ENCODE measurements around the gene MCCC1. TPM values are rescaled to one million over a fixed set of nuclear protein-coding genes. Genes with fewer than 3 reads are reported as not detected.

The MCCC1 gene
- total and polyA plus RNA-seq, 2 of the 4 experiments (the other 2 are of a cell fraction), result 14.2 to 17.9 TPM

DNA sequence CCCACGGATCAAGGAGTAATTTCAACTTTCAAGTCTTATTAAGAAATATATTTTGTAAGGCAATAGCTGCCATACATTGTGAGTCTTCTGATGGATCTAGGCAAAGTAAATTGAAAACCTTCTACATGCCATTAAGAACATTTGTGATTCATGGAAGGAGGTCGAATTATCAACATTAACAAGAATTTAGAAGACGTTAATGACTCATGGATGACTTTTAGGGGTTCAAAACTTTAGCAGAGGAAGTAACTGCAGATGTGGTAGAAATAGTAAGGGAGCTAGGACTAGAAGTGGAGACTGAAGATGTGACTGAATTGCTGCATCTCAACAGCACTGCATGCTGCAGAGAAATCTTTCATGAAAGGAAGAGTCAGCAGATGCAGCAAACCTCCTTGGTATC lies 70.9 kb downstream of the MCCC1 start:
- Histone ChIP-seq H3K36me3 (ENCODE audit: control insufficient read depth, insufficient read depth, low read length) (peaks cover 12% of the 10 kb centered on the region), H3K18ac (ENCODE audit: low read depth, low read length) (no peak overlapping the region), H3K4me3 (ENCODE audit: insufficient read depth, low read depth, low read length) (no peak overlapping the region), H2BK20ac (ENCODE audit: low read depth, low read length) (no peak overlapping the region), H2BK120ac (ENCODE audit: low read depth, low read length) (no peak overlapping the region), H3K23ac (ENCODE audit: low read depth, low read length) (no peak overlapping the region), H2BK15ac (ENCODE audit: low read depth, low read length) (no peak overlapping the region), H3K14ac (replicated peaks; ENCODE audit: low read depth, low read length) (no peak overlapping the region), H4K8ac (ENCODE audit: low read depth in 2 of 2, low read length in 2 of 2) (no peak overlapping the region), H4K91ac (ENCODE audit: insufficient read depth, low read depth, low read length) (no peak overlapping the region), H3K9me1 (ENCODE audit: insufficient read depth, low read length) (0 out of 2 replicates have a peak, but pooled peaks cover 3% of the 10 kb centered on the region), H3K4ac (ENCODE audit: low read depth, low read length) (no peak overlapping the region), H3K27me3 (ENCODE audit: control insufficient read depth, insufficient read depth, low read length) (no peaks in the 10 kb centered on the region), H4K20me1 (ENCODE audit: insufficient read depth, low read length) (no peaks in the 10 kb centered on the region), H3K79me1 (ENCODE audit: low read depth in 1 of 2, low read length in 2 of 2) (no peaks in the 10 kb centered on the region), H2AFZ (replicated peaks; ENCODE audit: low read length, poor library complexity) (no peak overlapping the region), H2AK5ac (ENCODE audit: low read depth, low read length) (no peak overlapping the region), H3K9ac (ENCODE audit: low read depth, low read length) (no peak overlapping the region), H3K4me1 (ENCODE audit: control insufficient read depth, insufficient read depth, low read length) (peaks cover 4% of the 10 kb centered on the region; the same call in 1 of the 2 replicates), H3K56ac (ENCODE audit: extremely low read depth, insufficient read depth, low read length) (no peak overlapping the region), H3K9me3 (ENCODE audit: control insufficient read depth, insufficient read depth, low read length) (peaks cover 2% of the 10 kb centered on the region; the same call in 1 of the 2 replicates), H2AK9ac (replicated peaks; ENCODE audit: low read depth, low read length, poor library complexity) (no peak overlapping the region), H3K27ac (ENCODE audit: insufficient read depth, low read length) (no peak overlapping the region), H2BK5ac (ENCODE audit: low read depth, low read length, poor library complexity, severe bottlenecking) (no peak overlapping the region), H4K5ac (ENCODE audit: low read depth, low read length) (no peak overlapping the region), H3K4me2 (ENCODE audit: low read depth, low read length) (no peak overlapping the region)
- no TSS peak for BruUV-seq (replicated peaks)
- ChIA-PET CTCF (no interaction called here), POLR2A (ENCODE audit: unreplicated experiment) (no interaction called here)
- no peak for ATAC-seq (ENCODE audit: low read depth)
- no peak for DNase-seq
- no CpG with 5 or more reads among the region's 3 CpGs for WGBS, 2 experiments (ENCODE audit: extremely low coverage in 2 of 2, insufficient read length in 1 of 2)
- TF ChIP-seq POLR2A (IDR thresholded peaks at IDR 0.05; ENCODE audit: low read depth, low read length) (no peak), MXI1 (IDR thresholded peaks at IDR 0.05; ENCODE audit: borderline replicate concordance, low read depth, low read length) (no peak)
- in situ Hi-C loops (cut with MboI; ENCODE audit: low sequenced_read_pairs), result no loop called here
- dilution Hi-C loops (cut with HindIII; ENCODE audit: low sequenced_read_pairs, unreplicated experiment), result no loop called here
- intact Hi-C loops (cut with micrococcal nuclease), result no loop called here
